K562 (cell line): ENCODE data around the gene KCP. TPM values are rescaled to one million over a fixed set of nuclear protein-coding genes. Genes with fewer than 3 reads are reported as not detected.

Source experiments
- GABPA ChIP-seq: fragments of 200-800 bp; sonication (Bioruptor generic); conservative IDR thresholded peaks from 2 replicates; pipeline ENCODE4 v1.6.1; 2016; ENCODE audit warnings: low read depth, missing genetic modification characterization, missing compliant biosample characterization
- GTF2A2 ChIP-seq: IDR thresholded peaks from 2 replicates; pipeline ENCODE4 v1.6.1; 2016; ENCODE audit warnings: mild to moderate bottlenecking, missing genetic modification characterization, missing compliant biosample characterization
- KDM1A ChIP-seq, 2 experiments: fragments of 450-650 bp; IDR thresholded peaks; 2 replicates each; pipeline ENCODE4 v1.6.1; 2016; ENCODE audit warnings: mild to moderate bottlenecking in 2 of 2
- PBX2 ChIP-seq, 2 experiments: IDR thresholded peaks in 1 of 2; conservative IDR thresholded peaks in 1 of 2; 2 replicates each; pipeline ENCODE4 v1.6.1; 2016; ENCODE audit warnings: low read depth in 2 of 2, mild to moderate bottlenecking in 1 of 2, missing compliant biosample characterization in 1 of 2, missing genetic modification characterization in 1 of 2, moderate library complexity in 1 of 2
- THAP12 ChIP-seq: fragments of 250-450 bp; sonication (Bioruptor Pico); IDR thresholded peaks from 2 replicates; pipeline ENCODE4 v1.9.0; 2021; ENCODE audit warnings: mild to moderate bottlenecking, inconsistent platforms
- ZBTB40 ChIP-seq, 2 experiments: fragments of 450-650 bp in 1 of 2; sonication (generic) in 1 of 2; formaldehyde crosslinking in 1 of 2; IDR thresholded peaks; 2 replicates each; pipeline versions ENCODE4 v1.7.1 to v1.9.0; 2016 to 2022; ENCODE audit warnings: inconsistent platforms in 1 of 2, mild to moderate bottlenecking in 1 of 2, missing genetic modification reagents in 1 of 2
- ZBTB43 ChIP-seq: sonication (generic); formaldehyde crosslinking; IDR thresholded peaks from 2 replicates; pipeline ENCODE4 v1.8.0; 2023; ENCODE audit warnings: mild to moderate bottlenecking, missing genetic modification reagents
- ZNF347 ChIP-seq: fragments of 450-650 bp; formaldehyde crosslinking; IDR thresholded peaks from 2 replicates; pipeline ENCODE4 v1.4.0; 2020; ENCODE audit warnings: low read depth, mild to moderate bottlenecking, moderate library complexity
- ZSCAN29 ChIP-seq: fragments of 450-650 bp; IDR thresholded peaks from 2 replicates; pipeline ENCODE4 v1.6.1; 2017
- polyA plus RNA-seq, 8 experiments: library from polyadenylated mRNA; depleted of rRNA in 4 of 8; stranded (reverse) in 5 of 8; unstranded in 3 of 8; fragments of >200 nt; fragmentation: Nextera tagmentation in 2 of 8; fragmentation: Illumina TruSeq in 1 of 8; extraction: Ambion mirVana in 2 of 8; extraction: Trizol in 1 of 8; gene quantifications; 2 replicates each; pipeline versions ENCODE4 v1.2.1 to v1.2.3, GENCODE V29; 2011 to 2014; ENCODE audit warnings: inconsistent platforms in 1 of 8, missing spikeins in 1 of 8
- total RNA-seq, 7 experiments: library from RNA; depleted of rRNA in 6 of 7; stranded (reverse); fragments of >200 nt in 6 of 7; fragmentation: Illumina TruSeq in 2 of 7; extraction: Trizol in 2 of 7; gene quantifications; 2 replicates each; pipeline versions ENCODE4 v1.2.1 to v1.2.3, GENCODE V29; 2011 to 2021; ENCODE audit warnings: low replicate concordance in 1 of 7

The KCP gene
- total and polyA plus RNA-seq, 9 of the 15 experiments (the other 6 are each of a cell fraction or from before 2014, with no cell fraction given), result 0.06 to 0.17 (median 0.12) TPM; not detected in 3

GRCh38 chr7:128831994-128832879, 78.3 kb downstream of the KCP start (continued):
- 0 out of 2 replicates have a peak, but pooled peaks have one; percentile 34 for TF ChIP-seq ZBTB40 (IDR thresholded peaks at IDR 0.05)
- TF ChIP-seq ZBTB40 (CRISPR knock-in tag; IDR thresholded peaks at IDR 0.05), result no peak
- no peak for TF ChIP-seq ZSCAN29
- peak in 1 of 2 experiments; percentile 68; a peak in 2 of 4 replicates for TF ChIP-seq KDM1A (IDR thresholded peaks at IDR 0.05)
- TF ChIP-seq THAP12 (CRISPR knock-in tag), result peak; percentile 23; the same call in 1 of the 2 replicates
- TF ChIP-seq GABPA, result peak; percentile 34; the same call in 1 of the 2 replicates
- TF ChIP-seq GTF2A2 (tag), result no peak
- TF ChIP-seq PBX2 (CRISPR knock-in tag; IDR thresholded peaks at IDR 0.05; ENCODE audit: low read depth), result peak; percentile 40
- TF ChIP-seq PBX2 (tag; conservative IDR thresholded peaks at IDR 0.05; ENCODE audit: low read depth), result peak; percentile 55
- no peak for TF ChIP-seq ZNF347 (CRISPR knock-in tag)
- no peak for TF ChIP-seq ZBTB43 (CRISPR knock-in tag)
